Muscle layer of colon (tissue), 2 donors: ENCODE data around the gene MRPS14.

Experiments
- H3K27ac ChIP-seq: one replicate; pipeline ENCODE4 v1.7.0; 2013; ENCODE audit warnings: low read depth, mild to moderate bottlenecking, low read length, moderate library complexity
- H3K27me3 ChIP-seq, 2 donors: one replicate each; pipeline ENCODE4 v1.7.0; 2013; ENCODE audit warnings: low read length in 2 of 2, mild to moderate bottlenecking in 2 of 2; ENCODE audit not compliant: insufficient read depth in 2 of 2, control insufficient read depth in 1 of 2
- H3K36me3 ChIP-seq: one replicate; pipeline ENCODE4 v1.7.0; 2013; ENCODE audit warnings: mild to moderate bottlenecking, low read length; ENCODE audit not compliant: insufficient read depth
- H3K4me1 ChIP-seq: one replicate; pipeline ENCODE4 v1.7.0; 2013; ENCODE audit warnings: mild to moderate bottlenecking, low read length; ENCODE audit not compliant: insufficient read depth
- H3K4me3 ChIP-seq, 2 donors: one replicate each; pipeline ENCODE4 v1.7.0; 2013; ENCODE audit warnings: low read length in 2 of 2, low read depth in 1 of 2, mild to moderate bottlenecking in 1 of 2, moderate library complexity in 1 of 2
- H3K9ac ChIP-seq: one replicate; pipeline ENCODE4 v1.7.0; 2013; ENCODE audit warnings: low read length
- H3K9me3 ChIP-seq: one replicate; pipeline ENCODE4 v1.7.0; 2013; ENCODE audit warnings: mild to moderate bottlenecking, low read length
- donor health status: abdominal sarcoma.
- donor health status: Adenocarcinoma of cecum.

MRPS14 gene

DNA sequence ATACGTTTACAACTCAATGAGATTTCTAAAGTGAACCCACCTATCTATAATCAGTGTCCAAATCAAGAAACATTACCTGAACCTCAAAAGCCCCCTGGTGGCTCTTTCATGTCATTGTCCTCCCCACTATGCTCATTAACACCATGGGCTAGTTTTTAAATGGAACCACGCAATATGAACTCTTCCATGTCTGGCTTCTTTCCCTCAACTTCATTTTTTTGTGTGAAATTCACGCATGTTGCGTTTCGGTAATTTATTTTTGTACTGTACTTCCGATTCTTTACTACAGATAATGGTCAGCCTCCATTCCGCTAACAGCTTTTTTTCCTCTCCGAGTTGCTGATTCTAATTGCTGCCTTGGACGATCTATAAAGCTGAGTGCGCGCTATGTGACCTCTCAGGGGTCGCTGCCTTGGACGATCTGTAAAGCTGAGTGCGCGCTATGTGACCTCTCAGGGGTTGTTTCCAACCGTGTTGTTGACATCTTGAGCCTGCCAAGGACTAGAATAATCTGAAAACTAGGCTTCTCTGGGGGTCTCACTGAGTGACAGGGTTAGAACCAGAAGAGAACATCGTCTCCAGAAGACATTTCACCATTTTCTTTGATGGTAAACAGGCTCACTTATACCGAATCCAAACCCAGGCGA is 24.5 kb downstream of the MRPS14 start:
- Histone ChIP-seq H3K9me3 (no peaks in the 10 kb centered on the region), H3K4me1 (peaks cover 16% of the 10 kb centered on the region), H3K27me3 (no peaks in the 10 kb centered on the region), H3K9ac (peak overlapping the region; percentile 92), H3K27ac (peak overlapping the region; percentile 99), H3K4me3 (peak overlapping the region; percentile 49 to 84), H3K36me3 (no peaks in the 10 kb centered on the region)

DNA sequence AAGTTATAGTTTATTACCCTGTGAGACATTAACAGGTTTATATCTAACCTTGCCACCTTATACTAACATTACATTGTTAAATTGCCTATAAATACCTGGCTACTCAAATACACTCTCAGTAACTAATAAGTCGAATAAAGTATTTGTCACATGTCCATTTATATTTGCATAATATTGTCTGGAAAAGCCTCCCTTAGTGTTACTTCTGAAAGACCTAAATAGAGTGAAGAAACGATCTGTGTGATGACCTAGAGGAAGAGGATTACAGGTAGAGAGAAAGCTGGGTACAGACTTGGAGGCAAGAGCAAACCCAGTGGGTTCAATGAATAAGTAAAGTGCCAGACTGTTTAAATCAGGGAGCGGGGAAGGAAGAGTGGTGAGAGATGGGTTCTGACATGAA is 26.2 kb downstream of the MRPS14 start:
- Histone ChIP-seq H3K9ac (no peak overlapping the region), H3K27me3 (no peaks in the 10 kb centered on the region), H3K4me1 (peaks cover 16% of the 10 kb centered on the region), H3K4me3 (no peak overlapping the region), H3K27ac (no peak overlapping the region), H3K9me3 (no peaks in the 10 kb centered on the region), H3K36me3 (no peaks in the 10 kb centered on the region)

DNA sequence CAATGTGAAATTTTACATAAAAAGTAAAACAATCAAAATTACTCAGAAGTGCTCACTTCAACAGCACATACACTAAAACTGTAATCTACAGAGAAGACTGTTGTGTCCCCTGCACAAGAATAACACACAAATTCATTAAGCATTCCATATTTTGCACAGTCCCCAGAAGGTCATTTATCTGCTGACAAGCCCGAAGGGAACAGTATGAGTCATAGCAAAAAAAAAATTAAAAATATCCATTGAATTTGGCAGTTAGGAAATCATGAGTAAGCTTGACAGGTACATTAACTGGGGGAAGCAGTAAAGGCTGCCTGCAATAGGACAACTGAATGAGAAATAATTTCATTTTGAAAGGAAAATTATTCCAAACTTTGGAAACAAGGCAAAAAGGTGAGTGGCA is 26.7 kb downstream of the MRPS14 start:
- no peaks in the 10 kb centered on the region for H3K9me3 ChIP-seq
- no peak overlapping the region for H3K4me3 ChIP-seq
- no peaks in the 10 kb centered on the region for H3K36me3 ChIP-seq
- H3K27ac ChIP-seq, result no peak overlapping the region
- H3K27me3 ChIP-seq, result no peaks in the 10 kb centered on the region
- no peak overlapping the region for H3K9ac ChIP-seq
- H3K4me1 ChIP-seq, result peaks cover 14% of the 10 kb centered on the region

DNA sequence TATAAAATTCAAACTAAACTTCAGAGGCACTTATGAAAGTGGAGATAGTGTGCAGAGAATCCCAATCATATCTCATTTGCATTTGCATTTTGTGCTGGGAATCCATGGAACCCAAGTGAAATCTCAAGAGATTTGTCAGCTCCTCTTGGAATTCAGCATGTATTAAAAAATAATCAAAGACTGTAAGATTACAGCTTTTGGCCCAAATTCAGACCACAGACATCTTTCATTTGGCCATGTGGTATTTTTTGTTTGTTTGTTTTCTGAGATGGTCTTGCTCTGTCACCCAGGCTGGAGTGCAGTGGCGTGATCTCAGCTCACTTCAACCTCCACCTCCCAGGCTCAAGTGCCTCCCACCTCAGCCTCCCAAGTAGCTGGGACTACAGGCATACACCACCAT is 27.3 kb downstream of the MRPS14 start:
- no peaks in the 10 kb centered on the region for H3K9me3 ChIP-seq
- peaks cover 9% of the 10 kb centered on the region for H3K4me1 ChIP-seq
- no peak overlapping the region for H3K27ac ChIP-seq
- H3K4me3 ChIP-seq, result no peak overlapping the region
- H3K9ac ChIP-seq, result no peak overlapping the region
- no peaks in the 10 kb centered on the region for H3K27me3 ChIP-seq
- no peaks in the 10 kb centered on the region for H3K36me3 ChIP-seq

DNA sequence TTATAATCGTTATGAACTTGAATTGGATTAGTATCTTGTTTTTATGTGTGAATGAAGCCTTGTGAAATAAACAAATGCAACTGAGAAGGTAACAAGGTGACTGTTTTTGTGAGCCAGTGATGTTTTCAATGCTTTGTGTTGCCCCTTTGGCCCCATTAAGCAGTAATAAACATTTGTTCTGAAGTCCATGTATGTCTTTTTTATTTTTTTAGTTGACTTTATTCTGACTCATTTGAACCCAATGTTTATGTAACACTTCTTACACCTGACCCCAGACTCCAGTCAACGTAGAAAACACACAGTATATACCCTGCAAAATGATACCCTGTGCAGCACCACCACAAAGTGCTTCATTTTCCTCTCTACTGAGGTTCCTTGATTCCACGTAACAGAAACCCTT is 28.1 kb downstream of the MRPS14 start:
- Histone ChIP-seq H3K36me3 (no peaks in the 10 kb centered on the region), H3K4me1 (peaks cover 7% of the 10 kb centered on the region), H3K27me3 (no peaks in the 10 kb centered on the region), H3K4me3 (no peak overlapping the region), H3K9ac (no peak overlapping the region), H3K27ac (no peak overlapping the region), H3K9me3 (no peaks in the 10 kb centered on the region)

DNA sequence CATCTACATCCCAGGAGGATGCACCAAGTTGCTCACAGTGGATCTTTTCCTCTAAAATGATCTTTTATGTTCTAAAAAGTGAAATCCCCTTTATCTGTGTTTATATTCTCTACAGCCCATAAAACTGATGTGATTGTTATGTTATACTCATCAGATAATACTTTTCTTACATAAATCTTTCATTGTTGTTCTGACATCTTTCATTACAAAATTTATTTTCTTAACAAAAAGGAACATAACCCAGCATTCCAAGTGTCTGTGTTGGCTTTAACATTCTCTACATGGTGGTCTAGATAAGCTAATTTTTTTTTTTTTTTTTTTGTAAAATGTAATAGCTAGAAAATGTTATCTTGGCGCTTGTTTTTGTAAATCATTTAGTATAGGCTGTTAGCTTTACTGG is 31.8 kb downstream of the MRPS14 start:
- H3K27ac ChIP-seq, result no peak overlapping the region
- peaks cover 9% of the 10 kb centered on the region for H3K4me1 ChIP-seq
- H3K9me3 ChIP-seq, result no peaks in the 10 kb centered on the region
- no peak overlapping the region for H3K4me3 ChIP-seq
- no peaks in the 10 kb centered on the region for H3K36me3 ChIP-seq
- H3K9ac ChIP-seq, result no peak overlapping the region
- H3K27me3 ChIP-seq, result no peaks in the 10 kb centered on the region

DNA sequence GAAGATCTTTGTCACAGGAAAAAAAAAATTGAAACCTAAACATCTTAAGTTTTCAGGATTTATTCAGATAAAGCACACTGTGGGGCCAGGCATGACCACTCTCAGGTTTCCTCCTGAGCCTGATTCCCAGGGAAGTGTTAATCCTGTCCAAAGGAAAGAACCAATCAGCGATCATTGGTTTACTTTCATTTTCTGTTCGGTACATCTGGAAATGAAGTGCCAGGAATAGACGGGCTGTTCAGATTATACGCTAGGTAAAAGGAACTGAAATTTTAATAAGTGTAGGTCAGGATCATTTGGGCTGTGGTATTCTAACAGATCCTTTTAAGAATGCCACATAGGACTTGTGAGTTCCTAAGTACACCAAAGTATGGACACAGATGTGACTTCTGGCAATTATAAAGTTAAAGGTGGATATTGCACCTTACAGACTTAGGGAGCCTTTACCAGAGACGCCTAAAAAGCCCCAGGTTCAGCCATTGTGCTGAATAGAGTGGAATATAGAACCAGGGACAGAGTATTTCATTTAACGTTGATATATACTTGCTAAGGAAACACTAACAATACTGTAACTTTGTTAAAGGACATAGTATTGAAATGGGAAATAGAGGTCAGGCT is 32.7 kb downstream of the MRPS14 start:
- Histone ChIP-seq H3K4me1 (peaks cover 9% of the 10 kb centered on the region), H3K27me3 (no peaks in the 10 kb centered on the region), H3K9ac (peak overlapping the region; percentile 9), H3K27ac (peak overlapping the region; percentile 59), H3K36me3 (no peaks in the 10 kb centered on the region), H3K4me3 (peak overlapping the region; percentile 16 to 52), H3K9me3 (no peaks in the 10 kb centered on the region)

DNA sequence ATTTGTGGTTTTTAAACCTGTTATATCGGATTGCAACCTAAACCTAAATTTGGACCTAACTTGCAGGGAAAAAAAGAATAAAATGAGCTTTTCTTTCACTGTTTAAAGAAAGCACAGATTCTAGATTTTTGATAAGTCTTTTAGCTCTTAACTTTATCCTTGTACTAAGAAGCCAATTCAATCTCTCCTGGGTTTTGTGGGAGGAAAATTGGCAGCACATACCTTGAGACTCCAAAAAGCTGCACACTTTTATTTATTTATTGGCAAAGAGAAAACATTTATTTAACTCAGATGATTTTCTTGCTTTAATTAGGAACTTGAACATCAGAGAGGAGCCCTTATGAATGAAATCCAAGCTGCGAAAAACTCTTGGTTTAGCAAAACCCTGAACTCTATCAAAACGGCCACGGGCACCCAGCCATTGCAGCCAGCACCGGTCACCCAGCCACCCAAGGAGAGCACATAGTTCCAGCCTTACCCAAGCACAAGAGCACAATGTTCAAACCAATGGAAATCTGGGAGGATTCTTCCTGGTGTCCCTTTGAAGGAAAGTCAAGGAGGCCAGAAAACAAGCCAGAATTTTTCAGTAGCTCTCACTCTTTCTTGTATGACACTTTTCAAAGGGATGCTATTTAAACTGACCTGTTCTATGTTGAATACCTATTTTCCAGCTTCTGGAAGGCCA is 33.5 kb downstream of the MRPS14 start:
- Histone ChIP-seq H3K27me3 (no peaks in the 10 kb centered on the region), H3K9me3 (no peaks in the 10 kb centered on the region), H3K9ac (no peak overlapping the region), H3K36me3 (no peaks in the 10 kb centered on the region), H3K4me1 (peaks cover 9% of the 10 kb centered on the region), H3K4me3 (no peak overlapping the region), H3K27ac (peak overlapping the region; percentile 59)

DNA sequence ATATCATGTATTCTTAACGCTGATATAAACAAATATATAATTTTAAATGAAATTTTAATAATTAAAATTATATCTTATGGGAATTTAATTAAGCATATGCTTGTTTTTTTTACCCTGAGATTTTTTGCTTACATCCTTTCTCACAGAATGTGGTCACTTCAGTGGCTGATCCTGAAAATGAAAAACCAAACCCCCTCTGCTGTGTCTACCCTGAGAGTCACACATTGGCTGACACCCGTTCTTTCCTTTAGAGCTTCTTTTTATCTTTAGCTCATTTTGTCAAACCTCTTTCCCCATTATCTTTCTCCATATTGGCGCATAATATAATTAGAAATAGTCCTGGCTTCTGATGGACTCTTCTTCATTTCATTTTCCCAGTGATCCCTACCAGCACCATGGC is 34.2 kb downstream of the MRPS14 start:
- Histone ChIP-seq H3K4me1 (peaks cover 9% of the 10 kb centered on the region), H3K27me3 (no peaks in the 10 kb centered on the region), H3K27ac (no peak overlapping the region), H3K9me3 (no peaks in the 10 kb centered on the region), H3K4me3 (no peak overlapping the region), H3K9ac (no peak overlapping the region), H3K36me3 (no peaks in the 10 kb centered on the region)

DNA sequence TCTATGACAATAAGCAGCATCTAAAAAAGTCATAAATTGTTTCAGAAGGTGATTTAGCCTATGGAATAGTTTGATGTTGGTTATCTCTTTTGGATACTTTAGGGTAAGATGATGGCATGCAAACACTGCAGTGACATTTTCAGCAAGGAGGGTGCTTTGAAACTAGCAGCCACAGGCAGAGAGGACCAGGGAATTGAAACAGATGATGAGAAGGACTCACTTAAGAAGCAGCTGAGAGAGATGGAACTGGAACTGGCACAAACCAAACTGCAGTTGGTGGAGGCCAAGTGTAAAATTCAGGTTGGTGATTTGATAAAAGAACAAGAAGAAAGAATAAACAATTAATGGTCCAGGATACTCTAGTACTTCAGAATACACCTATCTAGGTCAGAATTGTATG is 34.7 kb downstream of the MRPS14 start:
- Histone ChIP-seq H3K4me3 (no peak overlapping the region), H3K27ac (no peak overlapping the region), H3K9me3 (no peaks in the 10 kb centered on the region), H3K36me3 (no peaks in the 10 kb centered on the region), H3K4me1 (peaks cover 9% of the 10 kb centered on the region), H3K9ac (no peak overlapping the region), H3K27me3 (no peaks in the 10 kb centered on the region)

DNA sequence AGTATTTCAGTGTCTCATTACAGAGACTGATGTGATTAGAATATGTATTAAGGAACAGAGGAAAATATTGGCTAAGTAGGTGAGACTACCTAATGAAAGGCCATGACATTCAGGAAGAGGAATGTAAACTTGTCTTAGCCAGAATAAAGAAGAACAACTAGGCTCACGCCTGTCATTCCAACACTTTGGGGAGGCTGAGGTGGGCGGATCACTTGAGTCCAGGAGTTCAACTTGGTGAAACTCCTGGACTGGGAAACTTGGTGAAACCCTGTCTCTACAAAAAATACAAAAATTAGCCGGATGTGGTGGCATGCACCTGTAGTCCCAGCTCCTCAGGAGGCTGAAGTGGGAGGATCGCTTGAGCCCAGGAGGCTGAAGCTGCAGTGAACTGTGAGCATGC is 38.3 kb downstream of the MRPS14 start:
- H3K27me3 ChIP-seq, result no peaks in the 10 kb centered on the region
- no peak overlapping the region for H3K4me3 ChIP-seq
- peaks cover 10% of the 10 kb centered on the region for H3K36me3 ChIP-seq
- no peak overlapping the region for H3K27ac ChIP-seq
- H3K9ac ChIP-seq, result no peak overlapping the region
- H3K9me3 ChIP-seq, result no peaks in the 10 kb centered on the region
- peaks cover 9% of the 10 kb centered on the region for H3K4me1 ChIP-seq
